ENCODE results near the gene PDZRN4. TPM values are rescaled to one million over a fixed set of nuclear protein-coding genes. Genes with fewer than 3 reads are reported as not detected.

Gene PDZRN4
- total and polyA plus RNA-seq, 2 of the 4 experiments (the other 2 are of a cell fraction): not detected

DNA sequence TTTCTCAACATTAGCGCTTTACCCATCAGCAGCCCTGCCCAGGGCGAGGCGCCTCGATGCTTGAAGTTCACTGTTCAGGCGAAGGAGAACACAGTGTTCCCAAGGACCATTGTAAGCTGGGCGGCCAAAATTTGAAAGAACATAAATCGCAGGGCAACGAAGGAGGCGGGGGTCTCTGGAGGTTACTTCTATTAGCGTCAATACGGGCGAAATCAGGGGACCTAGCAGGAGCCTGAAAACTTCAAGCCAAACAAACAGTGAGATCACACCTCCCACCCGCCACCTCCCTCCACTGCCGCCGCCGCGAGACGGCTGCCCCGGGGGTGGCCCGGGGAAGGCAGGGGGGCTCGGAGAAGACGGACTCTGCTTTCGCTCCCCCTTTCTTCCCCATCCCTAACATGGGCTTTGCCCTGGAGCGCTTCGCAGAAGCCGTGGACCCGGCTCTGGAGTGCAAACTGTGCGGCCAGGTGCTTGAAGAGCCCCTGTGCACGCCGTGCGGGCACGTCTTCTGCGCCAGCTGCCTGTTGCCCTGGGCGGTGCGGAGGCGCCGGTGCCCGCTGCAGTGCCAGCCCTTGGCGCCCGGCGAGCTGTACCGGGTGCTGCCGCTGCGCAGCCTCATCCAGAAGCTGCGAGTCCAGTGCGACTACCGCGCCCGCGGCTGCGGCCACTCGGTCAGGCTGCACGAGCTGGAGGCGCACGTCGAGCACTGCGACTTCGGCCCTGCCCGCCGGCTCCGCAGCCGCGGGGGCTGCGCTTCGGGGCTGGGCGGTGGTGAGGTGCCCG lies at the start of gene PDZRN4 (continued):
- TF ChIP-seq, protein P1, sequence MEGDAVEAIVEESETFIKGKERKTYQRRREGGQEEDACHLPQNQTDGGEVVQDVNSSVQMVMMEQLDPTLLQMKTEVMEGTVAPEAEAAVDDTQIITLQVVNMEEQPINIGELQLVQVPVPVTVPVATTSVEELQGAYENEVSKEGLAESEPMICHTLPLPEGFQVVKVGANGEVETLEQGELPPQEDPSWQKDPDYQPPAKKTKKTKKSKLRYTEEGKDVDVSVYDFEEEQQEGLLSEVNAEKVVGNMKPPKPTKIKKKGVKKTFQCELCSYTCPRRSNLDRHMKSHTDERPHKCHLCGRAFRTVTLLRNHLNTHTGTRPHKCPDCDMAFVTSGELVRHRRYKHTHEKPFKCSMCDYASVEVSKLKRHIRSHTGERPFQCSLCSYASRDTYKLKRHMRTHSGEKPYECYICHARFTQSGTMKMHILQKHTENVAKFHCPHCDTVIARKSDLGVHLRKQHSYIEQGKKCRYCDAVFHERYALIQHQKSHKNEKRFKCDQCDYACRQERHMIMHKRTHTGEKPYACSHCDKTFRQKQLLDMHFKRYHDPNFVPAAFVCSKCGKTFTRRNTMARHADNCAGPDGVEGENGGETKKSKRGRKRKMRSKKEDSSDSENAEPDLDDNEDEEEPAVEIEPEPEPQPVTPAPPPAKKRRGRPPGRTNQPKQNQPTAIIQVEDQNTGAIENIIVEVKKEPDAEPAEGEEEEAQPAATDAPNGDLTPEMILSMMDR (conservative IDR thresholded peaks at IDR 0.05; ENCODE audit: low read depth, low read length): no peak
- TF ChIP-seq POLR2A (IDR thresholded peaks at IDR 0.05; ENCODE audit: low read depth, low read length) (no peak), MXI1 (IDR thresholded peaks at IDR 0.05; ENCODE audit: borderline replicate concordance, low read depth, low read length) (no peak)

DNA sequence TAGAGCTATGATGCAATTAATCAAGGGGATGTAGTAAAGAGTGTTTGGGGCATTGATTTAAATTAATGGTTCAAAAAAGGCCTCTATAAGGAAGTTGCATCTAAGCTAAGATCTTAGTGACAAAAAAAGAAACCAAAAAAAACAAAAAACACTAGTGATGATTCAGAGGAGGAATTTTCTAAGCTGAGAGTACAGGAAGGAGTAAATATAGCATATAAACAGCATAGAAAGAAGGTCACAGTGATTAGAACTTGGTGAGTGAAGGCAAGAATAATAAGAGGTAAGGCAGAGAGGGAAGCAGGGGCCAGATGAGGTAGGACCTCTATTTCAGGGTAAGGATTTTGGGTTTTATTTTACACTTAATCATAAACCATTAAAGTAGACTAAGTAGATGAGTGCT lies 48.0 kb upstream of the PDZRN4 start:
- Histone ChIP-seq H3K9ac (ENCODE audit: low read depth, low read length) (no peak overlapping the region), H4K5ac (ENCODE audit: low read depth, low read length) (no peak overlapping the region), H3K36me3 (ENCODE audit: control insufficient read depth, insufficient read depth, low read length) (no peaks in the 10 kb centered on the region), H2BK5ac (ENCODE audit: low read depth, low read length, poor library complexity, severe bottlenecking) (no peak overlapping the region), H2BK20ac (ENCODE audit: low read depth, low read length) (no peak overlapping the region), H2AFZ (replicated peaks; ENCODE audit: low read length, poor library complexity) (no peak overlapping the region), H2AK5ac (ENCODE audit: low read depth, low read length) (no peak overlapping the region), H2AK9ac (replicated peaks; ENCODE audit: low read depth, low read length, poor library complexity) (no peak overlapping the region), H3K56ac (ENCODE audit: extremely low read depth, insufficient read depth, low read length) (no peak overlapping the region), H4K8ac (ENCODE audit: low read depth in 2 of 2, low read length in 2 of 2) (no peak overlapping the region), H3K9me3 (ENCODE audit: control insufficient read depth, insufficient read depth, low read length) (no peaks in the 10 kb centered on the region), H2BK15ac (ENCODE audit: low read depth, low read length) (no peak overlapping the region), H3K23ac (ENCODE audit: low read depth, low read length) (no peak overlapping the region), H2BK120ac (ENCODE audit: low read depth, low read length) (no peak overlapping the region), H3K4me2 (ENCODE audit: low read depth, low read length) (no peak overlapping the region), H3K18ac (ENCODE audit: low read depth, low read length) (no peak overlapping the region), H3K14ac (replicated peaks; ENCODE audit: low read depth, low read length) (no peak overlapping the region), H3K27ac (ENCODE audit: insufficient read depth, low read length) (no peak overlapping the region), H3K27me3 (ENCODE audit: control insufficient read depth, insufficient read depth, low read length) (no peaks in the 10 kb centered on the region), H3K9me1 (ENCODE audit: insufficient read depth, low read length) (no peaks in the 10 kb centered on the region), H3K4me3 (ENCODE audit: insufficient read depth, low read depth, low read length) (no peak overlapping the region), H3K79me1 (ENCODE audit: low read depth in 1 of 2, low read length in 2 of 2) (no peaks in the 10 kb centered on the region), H4K91ac (ENCODE audit: insufficient read depth, low read depth, low read length) (no peak overlapping the region), H3K4me1 (ENCODE audit: control insufficient read depth, insufficient read depth, low read length) (no peaks in the 10 kb centered on the region), H3K4ac (ENCODE audit: low read depth, low read length) (no peak overlapping the region), H4K20me1 (ENCODE audit: insufficient read depth, low read length) (no peaks in the 10 kb centered on the region)
- intact Hi-C loops (cut with micrococcal nuclease) (no loop called here), in situ Hi-C loops (cut with MboI; ENCODE audit: low sequenced_read_pairs) (no loop called here), dilution Hi-C loops (cut with HindIII; ENCODE audit: low sequenced_read_pairs, unreplicated experiment) (no loop called here)
- TF ChIP-seq MXI1 (IDR thresholded peaks at IDR 0.05; ENCODE audit: borderline replicate concordance, low read depth, low read length) (no peak), RCOR1 (IDR thresholded peaks at IDR 0.05; ENCODE audit: insufficient replicate concordance, low read length) (no peak), FOS (IDR thresholded peaks at IDR 0.05; ENCODE audit: low read depth, low read length) (no peak), CHD1 (IDR thresholded peaks at IDR 0.05; ENCODE audit: low read depth, low read length) (no peak), RFX5 (IDR thresholded peaks at IDR 0.05; ENCODE audit: low read depth, low read length) (no peak)
- TF ChIP-seq, protein P2, sequence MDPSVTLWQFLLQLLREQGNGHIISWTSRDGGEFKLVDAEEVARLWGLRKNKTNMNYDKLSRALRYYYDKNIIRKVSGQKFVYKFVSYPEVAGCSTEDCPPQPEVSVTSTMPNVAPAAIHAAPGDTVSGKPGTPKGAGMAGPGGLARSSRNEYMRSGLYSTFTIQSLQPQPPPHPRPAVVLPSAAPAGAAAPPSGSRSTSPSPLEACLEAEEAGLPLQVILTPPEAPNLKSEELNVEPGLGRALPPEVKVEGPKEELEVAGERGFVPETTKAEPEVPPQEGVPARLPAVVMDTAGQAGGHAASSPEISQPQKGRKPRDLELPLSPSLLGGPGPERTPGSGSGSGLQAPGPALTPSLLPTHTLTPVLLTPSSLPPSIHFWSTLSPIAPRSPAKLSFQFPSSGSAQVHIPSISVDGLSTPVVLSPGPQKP (IDR thresholded peaks at IDR 0.05; ENCODE audit: borderline replicate concordance, low read depth, low read length): no peak
- TF ChIP-seq, protein P3, sequence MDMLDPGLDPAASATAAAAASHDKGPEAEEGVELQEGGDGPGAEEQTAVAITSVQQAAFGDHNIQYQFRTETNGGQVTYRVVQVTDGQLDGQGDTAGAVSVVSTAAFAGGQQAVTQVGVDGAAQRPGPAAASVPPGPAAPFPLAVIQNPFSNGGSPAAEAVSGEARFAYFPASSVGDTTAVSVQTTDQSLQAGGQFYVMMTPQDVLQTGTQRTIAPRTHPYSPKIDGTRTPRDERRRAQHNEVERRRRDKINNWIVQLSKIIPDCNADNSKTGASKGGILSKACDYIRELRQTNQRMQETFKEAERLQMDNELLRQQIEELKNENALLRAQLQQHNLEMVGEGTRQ (IDR thresholded peaks at IDR 0.05; ENCODE audit: low read depth, low read length): no peak
- ATAC-seq (ENCODE audit: low read depth) (no peak), DNase-seq (no peak)
- POLR2A ChIA-PET (ENCODE audit: unreplicated experiment): no interaction called here
- BruUV-seq (replicated peaks): no TSS peak
- CTCF ChIA-PET: no interaction called here

All from IMR-90 (cell line).